ENCODE data around the gene TCHP. TPM values are rescaled to one million over a fixed set of nuclear protein-coding genes. Genes with fewer than 3 reads are reported as not detected.

TCHP gene
- total RNA-seq = 15.0 and 16.2 TPM in 2 replicates

GRCh38 chr12:109899783-109900751, at the start of gene TCHP:
Gene TCHP, plus strand, starts transcription at chr12:109900274. Its CDS starts 2,753 bp downstream, at chr12:109903027.

GRCh38 chr12:109880043-109880931, 19.8 kb upstream of the TCHP start, which contains the start of gene GLTP:
Gene GLTP, minus strand, starts transcription at chr12:109880541. Its CDS starts 167 bp downstream, at chr12:109880374.

Small RNA genes within 50 kb of the gene (small RNA-seq; reads per million reads assigned to genes)
- gene RN7SL441P = not detected

Other genes starting within 250 kb of the TCHP start
- 0.50 and 0.93 TPM in 2 replicates for gene FAM222A, start 186.4 kb upstream of the TCHP start, total RNA-seq
- 0.80 and 1.7 TPM in 2 replicates for gene TRPV4, start 66.9 kb upstream of the TCHP start, total RNA-seq
- gene GLTP, start 19.7 kb upstream of the TCHP start, total RNA-seq = 78.3 and 85.6 TPM in 2 replicates
- gene GIT2, start 96.1 kb downstream of the TCHP start, total RNA-seq = 74.6 and 79.8 TPM in 2 replicates
- gene ANKRD13A, start 99.2 kb downstream of the TCHP start, total RNA-seq = 50.5 and 56.1 TPM in 2 replicates
- gene C12orf76, start 148.2 kb downstream of the TCHP start, total RNA-seq = 8.3 and 10.2 TPM in 2 replicates
- gene IFT81, start 224.1 kb downstream of the TCHP start, total RNA-seq = 10.0 and 11.3 TPM in 2 replicates

All from thoracic aorta endothelial cell (primary cell).